ENCODE results near the gene CTSA. TPM values are rescaled to one million over a fixed set of nuclear protein-coding genes. Genes with fewer than 3 reads are reported as not detected.

The CTSA gene
- total and polyA plus RNA-seq, 9 of the 15 experiments (the other 6 are each of a cell fraction or from before 2014, with no cell fraction given): 8.8 to 61.7 (median 28.3) TPM

DNA sequence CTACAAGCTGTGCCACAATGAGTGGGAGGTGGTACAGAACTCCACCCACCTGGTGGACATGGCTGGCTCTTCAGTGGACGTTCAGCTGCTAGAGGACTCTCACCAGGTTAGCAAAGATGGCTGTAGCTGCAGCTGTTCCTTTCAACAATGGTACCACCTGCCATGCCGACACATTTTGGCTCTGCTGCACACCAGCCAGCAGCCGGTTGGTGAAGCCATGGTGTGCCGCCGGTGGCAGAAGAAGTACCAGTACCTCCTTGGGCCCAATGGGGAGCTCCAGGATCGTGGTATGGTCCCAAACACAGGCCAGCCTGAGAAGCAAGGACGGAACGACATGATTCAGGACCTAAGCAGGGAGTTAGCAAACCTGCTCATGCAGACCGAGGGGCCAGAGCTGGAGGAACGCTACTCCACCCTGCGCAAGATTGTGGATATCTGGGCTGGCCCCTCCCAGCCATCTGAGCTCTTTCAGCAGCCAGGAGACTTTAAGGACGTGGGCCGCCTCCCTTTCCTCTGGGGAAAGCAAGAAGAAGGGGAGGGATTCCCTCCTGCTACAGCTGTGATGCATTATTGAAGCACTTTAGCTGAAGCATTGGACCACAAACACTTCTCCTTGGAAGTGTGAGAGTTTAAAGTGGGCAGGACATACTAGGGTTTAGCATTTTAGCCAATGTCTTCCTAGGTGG, 12.9 kb upstream of the CTSA start (continued):
- TF ChIP-seq ZNF197 (CRISPR knock-in tag; IDR thresholded peaks at IDR 0.05; ENCODE audit: low read depth) (no peak), SOX6 (IDR thresholded peaks at IDR 0.05) (no peak), CC2D1A (IDR thresholded peaks at IDR 0.05) (no peak), ZNF217 (CRISPR knock-in tag; IDR thresholded peaks at IDR 0.05) (no peak), ZSCAN29 (IDR thresholded peaks at IDR 0.05) (no peak), TAL1 (IDR thresholded peaks at IDR 0.05) (no peak), CTBP1 (IDR thresholded peaks at IDR 0.05; ENCODE audit: borderline replicate concordance) (peak; percentile 54; the same call in 1 of the 2 replicates), TEAD2 (tag; IDR thresholded peaks at IDR 0.05) (no peak), BRCA1 (IDR thresholded peaks at IDR 0.05) (no peak), BRCA1 (CRISPR knock-in tag; IDR thresholded peaks at IDR 0.05) (no peak), KDM4B (IDR thresholded peaks at IDR 0.05; ENCODE audit: borderline replicate concordance in 2 of 2, low read depth in 1 of 2) (no peak), KAT7 (CRISPR knock-in tag; IDR thresholded peaks at IDR 0.05; ENCODE audit: borderline replicate concordance) (no peak), TBL1XR1 (IDR thresholded peaks at IDR 0.05; ENCODE audit: low read length in 2 of 2) (no peak), HNRNPK (IDR thresholded peaks at IDR 0.05; ENCODE audit: low read depth, low read length, poor library complexity, severe bottlenecking) (no peak), HNRNPLL (IDR thresholded peaks at IDR 0.05; ENCODE audit: low read depth, low read length, poor library complexity, severe bottlenecking) (peak; percentile 45), DPF2 (IDR thresholded peaks at IDR 0.05) (peak; percentile 30; the same call in 1 of the 2 replicates), RAD21 (CRISPR knock-in tag; conservative IDR thresholded peaks at IDR 0.05 in 1 of 2, IDR thresholded peaks at IDR 0.05 in 1 of 2) (no peak), ZBTB17 (CRISPR knock-in tag; IDR thresholded peaks at IDR 0.05) (no peak), RBM22 (IDR thresholded peaks at IDR 0.05; ENCODE audit: low read depth, low read length, poor library complexity, severe bottlenecking) (no peak), PRPF4 (IDR thresholded peaks at IDR 0.05; ENCODE audit: insufficient read depth, low read depth, low read length, poor library complexity, severe bottlenecking) (no peak), JUN (IDR thresholded peaks at IDR 0.05; ENCODE audit: borderline replicate concordance, low read depth, low read length) (no peak), JUN (CRISPR knock-in tag; IDR thresholded peaks at IDR 0.05; ENCODE audit: borderline replicate concordance) (no peak; the same call in 1 of the 2 replicates), ZNF165 (CRISPR knock-in tag; IDR thresholded peaks at IDR 0.05; ENCODE audit: borderline replicate concordance) (no peak), SIN3B (IDR thresholded peaks at IDR 0.05; ENCODE audit: low read depth) (no peak), MTF1 (CRISPR knock-in tag; IDR thresholded peaks at IDR 0.05; ENCODE audit: borderline replicate concordance) (no peak), BRD9 (IDR thresholded peaks at IDR 0.05; ENCODE audit: low read depth, partially characterized antibody) (no peak), ZC3H8 (IDR thresholded peaks at IDR 0.05) (no peak), ZNF589 (CRISPR knock-in tag; IDR thresholded peaks at IDR 0.05; ENCODE audit: low read depth) (no peak), FIP1L1 (IDR thresholded peaks at IDR 0.05; ENCODE audit: low read depth, low read length, poor library complexity, severe bottlenecking) (no peak)
- TF ChIP-seq, protein P1, sequence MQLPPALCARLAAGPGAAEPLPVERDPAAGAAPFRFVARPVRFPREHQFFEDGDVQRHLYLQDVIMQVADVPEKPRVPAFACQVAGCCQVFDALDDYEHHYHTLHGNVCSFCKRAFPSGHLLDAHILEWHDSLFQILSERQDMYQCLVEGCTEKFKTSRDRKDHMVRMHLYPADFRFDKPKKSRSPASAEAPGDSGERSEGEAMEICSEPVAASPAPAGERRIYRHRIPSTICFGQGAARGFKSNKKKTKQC (CRISPR knock-in tag; IDR thresholded peaks at IDR 0.05): no peak
- TF ChIP-seq, protein P2, sequence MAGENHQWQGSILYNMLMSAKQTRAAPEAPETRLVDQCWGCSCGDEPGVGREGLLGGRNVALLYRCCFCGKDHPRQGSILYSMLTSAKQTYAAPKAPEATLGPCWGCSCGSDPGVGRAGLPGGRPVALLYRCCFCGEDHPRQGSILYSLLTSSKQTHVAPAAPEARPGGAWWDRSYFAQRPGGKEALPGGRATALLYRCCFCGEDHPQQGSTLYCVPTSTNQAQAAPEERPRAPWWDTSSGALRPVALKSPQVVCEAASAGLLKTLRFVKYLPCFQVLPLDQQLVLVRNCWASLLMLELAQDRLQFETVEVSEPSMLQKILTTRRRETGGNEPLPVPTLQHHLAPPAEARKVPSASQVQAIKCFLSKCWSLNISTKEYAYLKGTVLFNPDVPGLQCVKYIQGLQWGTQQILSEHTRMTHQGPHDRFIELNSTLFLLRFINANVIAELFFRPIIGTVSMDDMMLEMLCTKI (IDR thresholded peaks at IDR 0.05; ENCODE audit: partially characterized antibody): no peak

Measured in K562 (cell line).